Tibial artery (tissue), 4 donors: Measurements from ENCODE around the gene NRXN2.

Source experiments
- DNase-seq, 2 donors: peaks; one replicate each; pipeline ENCODE4 v3.0.0-alpha.2; 2019
- H3K27ac ChIP-seq, 2 donors: fragments of 200-600 bp; sonication (generic) in 1 of 2; 1 replicate in 1 of 2; 2 replicates in 1 of 2; pipeline ENCODE4 v1.5.1; 2018 to 2019; ENCODE audit warnings: mild to moderate bottlenecking in 1 of 2
- H3K27me3 ChIP-seq, 2 donors: fragments of 200-600 bp; sonication (generic) in 1 of 2; one replicate each; pipeline versions ENCODE4 v1.5.1 to v1.6.0; 2016 to 2019
- H3K36me3 ChIP-seq, 3 donors: fragments of 200-600 bp; sonication (generic) in 2 of 3; one replicate each; pipeline ENCODE4 v1.5.1; 2016 to 2019; ENCODE audit warnings: mild to moderate bottlenecking in 2 of 3
- H3K4me1 ChIP-seq, 4 donors: fragments of 200-600 bp; sonication (generic) in 2 of 4; 1 replicate in 3 of 4; 2 replicates in 1 of 4; pipeline ENCODE4 v1.5.1; 2016 to 2019
- H3K4me3 ChIP-seq, 2 donors: fragments of 200-600 bp; sonication (generic) in 1 of 2; 1 replicate in 1 of 2; 2 replicates in 1 of 2; pipeline ENCODE4 v1.5.1; 2018 to 2019; ENCODE audit warnings: mild to moderate bottlenecking in 2 of 2
- H3K9me3 ChIP-seq, 3 donors: fragments of 200-600 bp; sonication (generic) in 1 of 3; one replicate each; pipeline ENCODE4 v1.5.1; 2016 to 2019
- intact Hi-C: fragments of 100-400 bp; cut with DNase I; formaldehyde crosslinking; loops from one replicate; pipeline ENCODE4 v1.15.0; 2023; ENCODE audit warnings: low total_unique reads
- TF ChIP-seq, protein P1 (sequence below), 2 experiments: fragments of 200-600 bp in 1 of 2; fragments of 450-650 bp in 1 of 2; IDR thresholded peaks; one replicate each; pipeline ENCODE4 v1.5.1; 2017 to 2019; ENCODE audit warnings: antibody characterized with exemption in 2 of 2, mild to moderate bottlenecking in 1 of 2, moderate library complexity in 1 of 2

The NRXN2 gene

DNA sequence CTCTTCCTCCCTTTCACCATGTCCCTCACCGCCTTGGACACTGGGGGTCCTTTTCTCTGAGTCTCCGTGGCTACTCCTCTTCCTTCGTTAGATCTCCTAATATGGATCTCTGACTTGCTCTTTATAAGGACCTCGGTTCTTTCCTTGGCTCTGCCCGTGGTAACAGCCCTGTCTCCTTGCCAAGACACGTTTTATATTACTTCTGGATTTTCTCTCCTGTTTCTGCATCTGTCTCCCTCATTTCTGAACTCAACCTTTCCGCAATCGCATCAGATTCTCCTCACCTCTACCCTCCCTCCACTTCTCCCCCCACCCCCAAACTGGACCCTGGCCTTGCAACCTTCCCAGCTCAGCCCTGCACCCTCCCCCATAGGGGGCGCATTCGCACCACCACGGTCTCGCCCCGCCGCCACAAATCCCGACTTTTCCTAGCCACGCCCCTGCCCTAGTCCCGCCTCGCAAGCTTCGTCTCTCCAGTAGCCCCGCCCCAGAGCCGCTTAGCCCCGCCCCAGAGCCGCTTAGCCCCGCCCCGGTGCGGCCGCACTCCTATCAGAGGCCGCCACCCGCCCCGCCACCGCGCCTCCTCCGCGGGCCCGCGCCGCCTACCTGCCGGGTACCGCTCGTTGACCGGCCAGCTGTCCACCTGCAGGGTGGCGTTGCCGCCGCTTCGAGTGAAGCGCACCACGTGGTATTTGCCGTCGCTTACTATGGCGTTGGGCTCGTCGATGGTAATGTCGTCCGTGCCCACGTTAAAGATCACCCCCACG, 93.0 kb downstream of the NRXN2 start:
- Histone ChIP-seq H3K4me1 (no peaks in the 10 kb centered on the region), H3K36me3 (peaks cover 0 to 31% (median 0%) of the 10 kb centered on the region in 3 donors), H3K27ac (no peak overlapping the region), H3K4me3 (no peak overlapping the region), H3K27me3 (peaks cover 0 to 11% of the 10 kb centered on the region in 2 donors), H3K9me3 (no peaks in the 10 kb centered on the region)
- intact Hi-C loops = no loop called here
- TF ChIP-seq, protein P1, sequence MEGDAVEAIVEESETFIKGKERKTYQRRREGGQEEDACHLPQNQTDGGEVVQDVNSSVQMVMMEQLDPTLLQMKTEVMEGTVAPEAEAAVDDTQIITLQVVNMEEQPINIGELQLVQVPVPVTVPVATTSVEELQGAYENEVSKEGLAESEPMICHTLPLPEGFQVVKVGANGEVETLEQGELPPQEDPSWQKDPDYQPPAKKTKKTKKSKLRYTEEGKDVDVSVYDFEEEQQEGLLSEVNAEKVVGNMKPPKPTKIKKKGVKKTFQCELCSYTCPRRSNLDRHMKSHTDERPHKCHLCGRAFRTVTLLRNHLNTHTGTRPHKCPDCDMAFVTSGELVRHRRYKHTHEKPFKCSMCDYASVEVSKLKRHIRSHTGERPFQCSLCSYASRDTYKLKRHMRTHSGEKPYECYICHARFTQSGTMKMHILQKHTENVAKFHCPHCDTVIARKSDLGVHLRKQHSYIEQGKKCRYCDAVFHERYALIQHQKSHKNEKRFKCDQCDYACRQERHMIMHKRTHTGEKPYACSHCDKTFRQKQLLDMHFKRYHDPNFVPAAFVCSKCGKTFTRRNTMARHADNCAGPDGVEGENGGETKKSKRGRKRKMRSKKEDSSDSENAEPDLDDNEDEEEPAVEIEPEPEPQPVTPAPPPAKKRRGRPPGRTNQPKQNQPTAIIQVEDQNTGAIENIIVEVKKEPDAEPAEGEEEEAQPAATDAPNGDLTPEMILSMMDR (IDR thresholded peaks at IDR 0.05) = no peak
- DNase-seq = no peak

DNA sequence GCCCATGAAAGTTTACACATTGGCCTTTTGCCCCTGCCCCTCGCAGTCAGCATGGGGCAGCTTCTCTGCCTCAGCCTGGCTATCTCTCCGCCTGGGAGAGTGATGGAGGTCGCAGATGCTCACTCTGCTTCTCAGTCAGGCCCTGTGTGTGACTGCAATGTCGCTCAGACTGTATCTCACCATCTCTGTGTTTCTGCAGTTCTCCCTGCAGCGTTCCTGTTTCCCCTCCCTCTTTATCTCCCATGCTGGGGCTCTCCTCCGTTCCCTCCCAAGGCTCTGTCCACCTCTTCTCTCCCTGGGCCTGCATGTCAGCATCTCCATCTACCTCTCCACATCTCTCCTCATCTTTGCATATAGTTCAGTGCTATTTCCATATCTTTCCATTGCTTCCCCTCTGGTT, 93.9 kb downstream of the NRXN2 start:
- peaks cover 0 to 7% of the 10 kb centered on the region in 2 donors for H3K27me3 ChIP-seq
- TF ChIP-seq, protein P1 (IDR thresholded peaks at IDR 0.05) = no peak
- no peak overlapping the region for H3K4me3 ChIP-seq
- H3K36me3 ChIP-seq = peaks cover 0 to 24% (median 0%) of the 10 kb centered on the region in 3 donors
- no peaks in the 10 kb centered on the region for H3K4me1 ChIP-seq
- H3K27ac ChIP-seq = no peak overlapping the region
- DNase-seq = no peak
- intact Hi-C loops = no loop called here
- no peaks in the 10 kb centered on the region for H3K9me3 ChIP-seq

DNA sequence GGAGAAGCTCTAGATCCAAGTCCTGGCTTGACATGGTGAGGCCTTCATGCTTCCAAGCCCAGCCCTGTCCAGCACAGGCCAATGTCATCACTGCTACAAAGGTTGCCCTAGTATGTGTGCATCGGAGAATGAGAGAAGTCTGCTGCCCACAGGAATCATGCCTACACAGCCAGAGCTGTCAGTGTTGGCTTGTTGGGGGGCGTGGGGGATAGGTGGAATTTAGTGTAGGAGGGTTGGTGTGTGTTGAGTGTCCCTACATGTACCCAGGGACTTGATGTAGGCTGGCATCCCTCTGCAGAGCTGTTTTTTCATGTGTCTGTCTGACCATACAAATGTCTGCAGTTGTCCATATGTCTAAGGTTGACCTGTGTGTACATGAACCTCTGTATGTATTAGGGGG, 94.4 kb downstream of the NRXN2 start:
- intact Hi-C loops = no loop called here
- no peak overlapping the region for H3K27ac ChIP-seq
- peaks cover 0 to 27% (median 0%) of the 10 kb centered on the region in 3 donors for H3K36me3 ChIP-seq
- peaks cover 0 to 5% of the 10 kb centered on the region in 2 donors for H3K27me3 ChIP-seq
- H3K4me3 ChIP-seq = no peak overlapping the region
- TF ChIP-seq, protein P1 (IDR thresholded peaks at IDR 0.05) = no peak
- no peaks in the 10 kb centered on the region for H3K4me1 ChIP-seq
- no peak for DNase-seq
- no peaks in the 10 kb centered on the region for H3K9me3 ChIP-seq

DNA sequence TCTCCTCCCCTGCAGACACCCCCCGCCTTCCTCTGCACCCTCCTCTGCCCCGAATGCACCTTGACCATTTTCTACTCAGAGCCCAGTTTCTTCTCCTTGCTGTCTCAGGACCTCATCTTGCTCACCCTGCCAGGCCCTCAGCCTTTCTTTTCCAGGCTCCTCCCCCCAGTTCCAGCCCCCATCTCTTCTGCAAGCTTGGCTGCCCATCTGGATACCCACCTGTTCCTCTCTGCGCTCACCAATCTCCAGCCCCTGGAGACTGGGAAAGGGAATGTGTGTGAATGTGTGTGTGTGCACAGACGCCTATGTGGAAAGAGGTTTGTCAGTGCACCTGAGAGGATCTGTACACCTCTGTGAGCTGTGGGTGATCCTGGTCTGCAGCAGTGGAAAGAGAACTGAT, 95.6 kb downstream of the NRXN2 start:
- DNase-seq = no peak
- Histone ChIP-seq H3K4me1 (no peaks in the 10 kb centered on the region), H3K27ac (no peak overlapping the region), H3K9me3 (no peaks in the 10 kb centered on the region), H3K36me3 (peaks cover 0 to 26% (median 0%) of the 10 kb centered on the region in 3 donors), H3K27me3 (peaks cover 0 to 5% of the 10 kb centered on the region in 2 donors), H3K4me3 (no peak overlapping the region)
- intact Hi-C loops = no loop called here
- TF ChIP-seq, protein P1 (IDR thresholded peaks at IDR 0.05) = no peak

DNA sequence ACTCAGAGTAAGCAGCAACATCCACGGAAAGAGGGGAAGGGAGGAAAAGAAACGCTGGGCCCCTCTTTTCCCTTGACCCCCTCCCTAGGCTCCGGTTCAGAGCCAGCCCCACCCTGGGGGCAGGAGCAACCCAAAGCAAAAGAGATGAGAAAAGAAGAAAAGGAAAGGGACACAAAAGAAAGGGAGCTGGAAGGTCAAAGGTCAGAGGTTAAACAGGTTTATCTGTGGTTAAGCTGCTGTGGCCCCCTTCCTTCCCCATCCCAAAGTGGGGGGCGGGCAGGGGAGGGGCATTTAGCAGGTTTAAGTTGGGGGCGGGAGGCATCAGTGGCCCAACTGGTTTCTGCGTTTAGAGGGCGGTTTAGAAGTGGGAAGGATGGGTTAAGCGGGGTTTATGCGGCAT, 96.4 kb downstream of the NRXN2 start:
- intact Hi-C loops = no loop called here
- Histone ChIP-seq H3K9me3 (no peaks in the 10 kb centered on the region), H3K36me3 (peaks cover 0 to 20% (median 0%) of the 10 kb centered on the region in 3 donors), H3K27me3 (peaks cover 0 to 5% of the 10 kb centered on the region in 2 donors), H3K4me3 (no peak overlapping the region), H3K4me1 (no peaks in the 10 kb centered on the region), H3K27ac (no peak overlapping the region)
- TF ChIP-seq, protein P1 (IDR thresholded peaks at IDR 0.05) = no peak
- no peak for DNase-seq
